A204.1 (cell line): ENCODE data around the gene MSMO1.
A peak's percentile ranks its signal among the peaks of the same experiment; 100 is the strongest.
"Not testable (repeated sequence)": the region's sequence is repeated elsewhere in the genome, so short reads cannot be mapped to it uniquely, and the experiment has no call there.

ENCODE experiments used
- FAIRE-seq: peaks from 2 replicates; lab custom pipeline; 2012; peaks lifted over from hg19 to GRCh38; lab: Jason Lieb, UNC

Gene MSMO1

GRCh38 chr4:165327211-165328100, at the start of gene MSMO1:
MSMO1 (plus strand) TSS chr4:165327669; CDS start chr4:165333371, 5,702 bp downstream.
- peak; percentile 95 for FAIRE-seq

GRCh38 chr4:165279531-165279930, 47.9 kb upstream of the MSMO1 start:
- FAIRE-seq: not testable (repeated sequence)

- not testable (repeated sequence) for FAIRE-seq
Observed at GRCh38 chr4:165284697-165285096, 42.8 kb upstream of the MSMO1 start.

GRCh38 chr4:165286619-165287340, 40.7 kb upstream of the MSMO1 start:
- not testable (repeated sequence) for FAIRE-seq

- no peak for FAIRE-seq
Observed at GRCh38 chr4:165288226-165288625, 39.2 kb upstream of the MSMO1 start.

GRCh38 chr4:165288639-165289422, 38.6 kb upstream of the MSMO1 start:
- FAIRE-seq: peak; percentile 81

GRCh38 chr4:165289423-165289785, 38.1 kb upstream of the MSMO1 start:
- no peak for FAIRE-seq

GRCh38 chr4:165293061-165293460, 34.4 kb upstream of the MSMO1 start:
- FAIRE-seq: no peak

- no peak for FAIRE-seq
Observed at GRCh38 chr4:165293927-165294649, 33.4 kb upstream of the MSMO1 start.

GRCh38 chr4:165294907-165295306, 32.6 kb upstream of the MSMO1 start:
- FAIRE-seq: no peak

- no peak for FAIRE-seq
Observed at GRCh38 chr4:165297626-165298025, 29.8 kb upstream of the MSMO1 start.

GRCh38 chr4:165299399-165300060, 27.9 kb upstream of the MSMO1 start:
- FAIRE-seq: no peak

GRCh38 chr4:165301833-165302232, 25.6 kb upstream of the MSMO1 start:
- FAIRE-seq: no peak

- FAIRE-seq: peak; percentile 48
Observed at GRCh38 chr4:165302658-165303057, 24.8 kb upstream of the MSMO1 start.

- no peak for FAIRE-seq
Observed at GRCh38 chr4:165308166-165308565, 19.3 kb upstream of the MSMO1 start.

- FAIRE-seq: no peak
Observed at GRCh38 chr4:165308606-165309005, 18.9 kb upstream of the MSMO1 start.

GRCh38 chr4:165309456-165309855, 18.0 kb upstream of the MSMO1 start:
- FAIRE-seq: no peak

- FAIRE-seq: no peak
Observed at GRCh38 chr4:165312506-165312905, 15.0 kb upstream of the MSMO1 start.

- no peak for FAIRE-seq
Observed at GRCh38 chr4:165319030-165319429, 8.4 kb upstream of the MSMO1 start.

GRCh38 chr4:165319509-165319908, 8.0 kb upstream of the MSMO1 start:
- FAIRE-seq: no peak

GRCh38 chr4:165324236-165324917, 3.1 kb upstream of the MSMO1 start:
- no peak for FAIRE-seq
